ENCODE results near the gene FRK.

Gene FRK

GRCh38 chr6:116012471-116012949 is 48.2 kb downstream of the FRK start:
- DNase-seq (ENCODE audit: extremely low spot score, insufficient read length, low read depth) (no peak), FAIRE-seq (peak; percentile 41)

GRCh38 chr6:116011520-116011919 is 49.2 kb downstream of the FRK start:
- FAIRE-seq, result peak; percentile 83
- DNase-seq (ENCODE audit: extremely low spot score, insufficient read length, low read depth), result no peak

- DNase-seq (ENCODE audit: extremely low spot score, insufficient read length, low read depth) (no peak), FAIRE-seq (peak; percentile 95)
These were observed 49.8 kb downstream of the FRK start for GRCh38 chr6:116010790-116011401.

- no peak for DNase-seq (ENCODE audit: extremely low spot score, insufficient read length, low read depth)
- no peak for FAIRE-seq
These were observed 50.3 kb downstream of the FRK start for GRCh38 chr6:116010386-116010785.

GRCh38 chr6:116008470-116009243 is 52.0 kb downstream of the FRK start:
- DNase-seq (ENCODE audit: extremely low spot score, insufficient read length, low read depth), result no peak

GRCh38 chr6:116004841-116005815 is 55.6 kb downstream of the FRK start:
- no peak for FAIRE-seq

More at GRCh38 chr6:116008470-116009243, 52.0 kb downstream of the FRK start:
- FAIRE-seq, result peak; percentile 86

GRCh38 chr6:116003668-116004067 is 57.0 kb downstream of the FRK start:
- FAIRE-seq, result peak; percentile 47
- DNase-seq (ENCODE audit: extremely low spot score, insufficient read length, low read depth), result no peak

More at GRCh38 chr6:116004841-116005815, 55.6 kb downstream of the FRK start:
- no peak for DNase-seq (ENCODE audit: extremely low spot score, insufficient read length, low read depth)

- no peak for FAIRE-seq
These were observed 57.9 kb downstream of the FRK start for GRCh38 chr6:116002756-116003155.

GRCh38 chr6:115999235-115999634 is 61.5 kb downstream of the FRK start:
- FAIRE-seq, result no peak
- DNase-seq (ENCODE audit: extremely low spot score, insufficient read length, low read depth), result no peak

More at GRCh38 chr6:116002756-116003155, 57.9 kb downstream of the FRK start:
- no peak for DNase-seq (ENCODE audit: extremely low spot score, insufficient read length, low read depth)

GRCh38 chr6:115997990-115998585 is 62.6 kb downstream of the FRK start:
- DNase-seq (ENCODE audit: extremely low spot score, insufficient read length, low read depth), result no peak
- FAIRE-seq, result no peak

GRCh38 chr6:115986026-115986425 is 74.7 kb downstream of the FRK start:
- DNase-seq (ENCODE audit: extremely low spot score, insufficient read length, low read depth), result no peak
- FAIRE-seq, result no peak

GRCh38 chr6:115984809-115985208 is 75.9 kb downstream of the FRK start:
- FAIRE-seq (no peak), DNase-seq (ENCODE audit: extremely low spot score, insufficient read length, low read depth) (no peak)

- FAIRE-seq (no peak), DNase-seq (ENCODE audit: extremely low spot score, insufficient read length, low read depth) (no peak)
These were observed 76.7 kb downstream of the FRK start for GRCh38 chr6:115983998-115984397.

- no peak for FAIRE-seq
- no peak for DNase-seq (ENCODE audit: extremely low spot score, insufficient read length, low read depth)
These were observed 78.2 kb downstream of the FRK start for GRCh38 chr6:115982453-115982852.

- DNase-seq (ENCODE audit: extremely low spot score, insufficient read length, low read depth), result no peak
- no peak for FAIRE-seq
These were observed 83.5 kb downstream of the FRK start for GRCh38 chr6:115977220-115977619.

- FAIRE-seq, result no peak
- no peak for DNase-seq (ENCODE audit: extremely low spot score, insufficient read length, low read depth)
These were observed 84.3 kb downstream of the FRK start for GRCh38 chr6:115976321-115976870.

- FAIRE-seq (no peak), DNase-seq (ENCODE audit: extremely low spot score, insufficient read length, low read depth) (no peak)
These were observed 88.0 kb downstream of the FRK start for GRCh38 chr6:115972679-115973078.

- DNase-seq (ENCODE audit: extremely low spot score, insufficient read length, low read depth), result no peak
These were observed 88.9 kb downstream of the FRK start for GRCh38 chr6:115971785-115972184.

GRCh38 chr6:115969930-115970273 is 90.8 kb downstream of the FRK start:
- DNase-seq (ENCODE audit: extremely low spot score, insufficient read length, low read depth), result no peak
- no peak for FAIRE-seq

More at GRCh38 chr6:115971785-115972184, 88.9 kb downstream of the FRK start:
- no peak for FAIRE-seq
